GM12873 (cell line): ENCODE data around the gene GNAS-AS1.

Source experiments
- TF ChIP-seq, protein P1 (sequence below): IDR thresholded peaks from 2 replicates; pipeline ENCODE4 v1.5.1; 2012; ENCODE audit warnings: low read depth, mild to moderate bottlenecking, moderate library complexity, low read length, control low read depth; ENCODE audit not compliant: insufficient read depth; ENCODE audit errors: missing control alignments

GNAS-AS1 gene

DNA sequence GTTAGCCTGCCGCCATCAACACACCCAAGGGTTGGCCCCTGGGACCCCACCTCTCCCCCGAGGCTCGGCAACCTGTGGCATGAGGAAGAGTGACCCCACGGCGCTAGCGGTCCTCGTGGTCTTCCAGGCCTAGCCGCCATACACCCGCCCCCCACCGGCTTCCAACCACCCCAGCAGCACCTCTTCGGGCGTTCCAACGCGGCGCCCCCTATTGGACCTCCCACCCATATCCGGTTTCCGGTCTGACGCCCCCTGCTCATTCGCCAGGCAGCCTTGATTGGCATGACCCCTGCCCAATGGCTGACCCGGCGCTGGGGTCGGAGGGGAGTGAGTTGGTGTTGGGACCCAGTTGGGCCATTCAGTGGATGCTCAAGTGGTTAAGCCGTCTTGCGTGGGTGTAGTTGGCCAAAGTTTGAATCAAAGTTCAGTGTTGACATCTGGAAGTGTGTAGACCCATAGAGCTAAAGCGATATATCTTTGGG, at the start of gene GNAS-AS1:
TSS of gene GNAS-AS1 (minus strand) at position 210 of the 482 bp plus-strand sequence.
- TF ChIP-seq, protein P1, sequence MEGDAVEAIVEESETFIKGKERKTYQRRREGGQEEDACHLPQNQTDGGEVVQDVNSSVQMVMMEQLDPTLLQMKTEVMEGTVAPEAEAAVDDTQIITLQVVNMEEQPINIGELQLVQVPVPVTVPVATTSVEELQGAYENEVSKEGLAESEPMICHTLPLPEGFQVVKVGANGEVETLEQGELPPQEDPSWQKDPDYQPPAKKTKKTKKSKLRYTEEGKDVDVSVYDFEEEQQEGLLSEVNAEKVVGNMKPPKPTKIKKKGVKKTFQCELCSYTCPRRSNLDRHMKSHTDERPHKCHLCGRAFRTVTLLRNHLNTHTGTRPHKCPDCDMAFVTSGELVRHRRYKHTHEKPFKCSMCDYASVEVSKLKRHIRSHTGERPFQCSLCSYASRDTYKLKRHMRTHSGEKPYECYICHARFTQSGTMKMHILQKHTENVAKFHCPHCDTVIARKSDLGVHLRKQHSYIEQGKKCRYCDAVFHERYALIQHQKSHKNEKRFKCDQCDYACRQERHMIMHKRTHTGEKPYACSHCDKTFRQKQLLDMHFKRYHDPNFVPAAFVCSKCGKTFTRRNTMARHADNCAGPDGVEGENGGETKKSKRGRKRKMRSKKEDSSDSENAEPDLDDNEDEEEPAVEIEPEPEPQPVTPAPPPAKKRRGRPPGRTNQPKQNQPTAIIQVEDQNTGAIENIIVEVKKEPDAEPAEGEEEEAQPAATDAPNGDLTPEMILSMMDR, result peak; percentile 9

DNA sequence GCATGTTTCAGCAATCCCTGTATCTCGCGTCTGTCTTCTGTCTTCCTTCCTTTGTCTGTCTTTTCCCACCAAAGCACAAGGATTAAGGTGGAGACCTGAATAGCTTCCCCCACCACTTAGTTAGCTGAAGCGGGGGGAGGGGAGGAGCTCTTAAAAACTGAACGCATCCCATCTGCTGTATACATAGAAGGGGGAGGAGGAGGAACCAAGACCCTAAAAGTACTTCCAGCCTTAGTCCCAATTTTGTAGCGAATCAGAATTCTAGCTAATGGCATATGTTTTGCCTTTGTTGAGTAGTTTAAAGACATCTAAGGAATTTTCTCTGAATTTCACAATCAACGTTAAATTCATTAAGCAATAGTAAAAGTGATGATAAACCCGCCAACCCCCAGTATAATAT, 49.7 kb upstream of the GNAS-AS1 start:
- TF ChIP-seq, protein P1, result no peak

DNA sequence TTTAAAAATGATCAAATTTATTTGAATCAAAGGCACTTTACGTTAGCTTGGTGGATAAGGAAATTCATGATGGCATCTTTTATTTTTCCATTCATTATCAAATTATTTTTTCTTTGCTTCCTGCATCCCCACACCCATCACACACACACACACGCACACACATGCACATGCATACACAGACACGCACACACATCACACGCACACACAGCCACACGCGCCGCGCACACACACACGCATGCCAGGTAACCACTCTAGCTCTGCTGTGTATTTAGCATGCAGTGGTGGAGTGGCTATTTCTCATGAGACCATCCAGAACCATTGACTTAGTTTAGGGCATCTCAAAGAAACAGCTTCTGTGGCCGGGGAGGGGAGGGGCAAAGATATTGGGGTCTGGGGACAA, 48.8 kb upstream of the GNAS-AS1 start:
- TF ChIP-seq, protein P1, result no peak

DNA sequence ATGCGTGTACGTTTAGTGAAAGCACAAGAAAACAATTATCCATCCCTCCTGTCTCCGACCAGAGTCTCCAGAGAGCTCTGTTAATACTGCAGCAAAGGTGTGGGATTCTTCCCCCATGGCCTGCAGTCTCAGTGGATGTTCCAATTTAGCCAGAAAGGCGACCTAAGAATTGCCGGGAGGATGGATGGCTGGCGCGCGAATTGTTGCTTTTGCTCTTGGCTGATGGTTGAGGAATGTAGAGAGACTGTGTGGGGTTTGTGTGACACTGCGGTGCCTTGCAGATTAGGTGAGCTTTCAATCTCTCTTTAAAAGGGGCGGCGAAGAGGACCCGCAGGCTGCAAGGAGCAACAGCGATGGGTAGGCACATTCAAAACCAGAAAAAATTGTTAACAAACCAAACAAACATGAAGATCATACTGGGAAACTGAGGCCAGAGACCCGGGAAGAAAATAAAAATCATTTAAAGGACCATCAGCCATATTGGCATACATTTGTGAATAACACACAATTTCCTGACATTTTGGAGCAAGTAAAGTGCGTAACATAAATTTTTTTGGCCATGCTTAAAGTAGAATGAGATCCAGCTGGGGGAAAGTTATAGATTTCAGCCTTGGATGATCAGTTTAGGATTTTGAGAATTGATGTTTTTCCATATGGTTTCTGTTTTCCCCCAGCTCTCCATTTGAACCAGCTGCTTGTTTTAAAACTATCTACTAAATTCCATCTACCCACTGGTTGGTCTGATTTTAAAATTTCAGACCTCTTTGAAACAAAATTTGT, 48.1 kb upstream of the GNAS-AS1 start:
- TF ChIP-seq, protein P1, result no peak

DNA sequence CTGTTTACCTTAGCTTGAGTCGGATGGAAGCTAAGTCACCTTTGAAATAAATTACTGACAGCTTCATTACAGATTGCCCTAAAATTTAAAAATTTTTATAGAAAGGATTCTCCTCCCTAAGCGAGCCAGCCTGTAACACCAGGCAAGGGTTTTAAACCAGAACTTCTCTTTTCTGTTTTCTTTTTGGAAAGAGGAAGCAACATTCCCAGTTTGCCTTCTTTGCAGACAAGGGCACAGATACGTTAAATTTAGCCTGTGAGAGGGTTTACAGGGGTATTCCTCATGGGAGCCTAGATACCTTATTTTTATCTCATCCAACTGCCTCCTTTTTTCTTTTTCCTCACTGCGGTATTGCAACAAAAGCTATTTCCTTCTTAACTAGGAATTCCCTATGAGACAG, 46.8 kb upstream of the GNAS-AS1 start:
- TF ChIP-seq, protein P1, result no peak

DNA sequence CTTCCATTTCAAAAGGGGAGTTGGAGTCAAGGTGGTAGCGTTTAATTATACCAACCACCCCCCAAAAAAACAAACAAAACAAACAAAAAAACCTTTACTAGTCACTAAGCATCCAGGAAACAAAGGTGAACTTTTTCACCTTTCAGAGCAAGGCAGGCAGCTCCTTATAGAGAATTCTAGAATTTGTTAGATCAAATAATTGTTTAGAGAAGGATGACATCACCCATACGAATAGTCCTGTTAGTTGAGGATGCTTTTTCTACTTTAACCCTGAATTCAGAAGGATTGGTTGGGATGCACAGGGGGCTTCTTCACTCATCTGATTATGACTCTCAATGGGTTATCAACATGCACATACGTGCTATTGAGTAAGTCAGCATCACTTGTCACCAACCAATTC, 46.1 kb upstream of the GNAS-AS1 start:
- TF ChIP-seq, protein P1, result no peak

DNA sequence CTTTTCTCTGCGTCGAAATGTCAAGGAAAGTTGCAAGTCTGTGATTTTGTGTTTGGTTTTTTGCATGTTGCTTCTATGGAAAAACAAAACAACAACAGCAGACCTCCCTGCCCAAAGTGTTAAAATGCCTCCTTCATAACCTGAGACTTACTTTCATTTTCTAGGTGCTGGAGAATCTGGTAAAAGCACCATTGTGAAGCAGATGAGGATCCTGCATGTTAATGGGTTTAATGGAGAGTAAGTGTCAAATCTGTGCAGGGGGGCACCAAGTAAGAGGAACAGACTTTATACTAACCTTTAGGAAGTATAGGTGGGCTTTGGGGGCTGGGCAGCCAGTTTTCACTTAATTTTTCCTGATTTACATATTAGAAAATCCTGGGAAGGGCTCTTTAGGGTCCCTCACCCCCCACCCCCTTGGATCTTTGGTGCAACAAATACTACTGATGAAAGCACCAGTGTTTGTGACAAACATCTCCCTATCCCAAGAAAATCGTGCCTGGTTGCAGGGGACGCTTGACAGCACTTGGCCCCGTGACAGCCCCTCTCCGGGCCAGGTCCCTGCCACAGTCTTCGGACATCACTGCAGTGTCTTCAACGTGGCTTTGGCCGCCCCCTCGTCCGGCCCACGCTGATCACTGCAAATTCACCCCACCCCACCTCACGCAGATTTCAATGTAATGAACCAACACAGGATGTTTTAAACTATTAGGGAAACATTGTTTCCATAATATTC, 44.9 kb upstream of the GNAS-AS1 start:
- TF ChIP-seq, protein P1, result no peak
